ENCODE data around the gene CASP9.

The CASP9 gene

GRCh38 chr1:15558516-15558915 is 34.5 kb upstream of the CASP9 start:
- no peak for TF ChIP-seq CTCF (conservative IDR thresholded peaks at IDR 0.05; ENCODE audit: control insufficient read depth, insufficient read depth, low read depth, low read length)
- H3K4me3 ChIP-seq (ENCODE audit: control insufficient read depth, low read depth, low read length), result no peak overlapping the region

GRCh38 chr1:15557594-15557993 is 33.6 kb upstream of the CASP9 start:
- TF ChIP-seq CTCF (conservative IDR thresholded peaks at IDR 0.05; ENCODE audit: control insufficient read depth, insufficient read depth, low read depth, low read length), result no peak
- peak; percentile 34 for DNase-seq (ENCODE audit: low read depth)
- no peak overlapping the region for H3K4me3 ChIP-seq (ENCODE audit: control insufficient read depth, low read depth, low read length)

More at GRCh38 chr1:15558516-15558915, 34.5 kb upstream of the CASP9 start:
- DNase-seq (ENCODE audit: low read depth), result no peak

- no peak for TF ChIP-seq CTCF (conservative IDR thresholded peaks at IDR 0.05; ENCODE audit: control insufficient read depth, insufficient read depth, low read depth, low read length)
- H3K4me3 ChIP-seq (ENCODE audit: control insufficient read depth, low read depth, low read length), result no peak overlapping the region
- no peak for DNase-seq (ENCODE audit: low read depth)
Measured at GRCh38 chr1:15557008-15557407, 33.0 kb upstream of the CASP9 start.

GRCh38 chr1:15550573-15550972 is 26.6 kb upstream of the CASP9 start:
- TF ChIP-seq CTCF (conservative IDR thresholded peaks at IDR 0.05; ENCODE audit: control insufficient read depth, insufficient read depth, low read depth, low read length), result no peak
- no peak for DNase-seq (ENCODE audit: low read depth)
- no peak overlapping the region for H3K4me3 ChIP-seq (ENCODE audit: control insufficient read depth, low read depth, low read length)

GRCh38 chr1:15546641-15547040 is 22.6 kb upstream of the CASP9 start:
- TF ChIP-seq CTCF (conservative IDR thresholded peaks at IDR 0.05; ENCODE audit: control insufficient read depth, insufficient read depth, low read depth, low read length), result no peak
- no peak for DNase-seq (ENCODE audit: low read depth)
- no peak overlapping the region for H3K4me3 ChIP-seq (ENCODE audit: control insufficient read depth, low read depth, low read length)

GRCh38 chr1:15543589-15544568 is 19.9 kb upstream of the CASP9 start:
- no peak for TF ChIP-seq CTCF (conservative IDR thresholded peaks at IDR 0.05; ENCODE audit: control insufficient read depth, insufficient read depth, low read depth, low read length)
- H3K4me3 ChIP-seq (ENCODE audit: control insufficient read depth, low read depth, low read length), result no peak overlapping the region
- DNase-seq (ENCODE audit: low read depth), result peak; percentile 33

Data from fibroblast of mammary gland (primary cell).